Measurements from ENCODE around the gene CXCL14.

GRCh38 chr5:135537271-135537670 is 41.5 kb downstream of the CXCL14 start:
- TF ChIP-seq CTCF (IDR thresholded peaks at IDR 0.05; ENCODE audit: borderline replicate concordance, extremely low read depth, low read length, poor library complexity, severe bottlenecking) (no peak), EZH2 (IDR thresholded peaks at IDR 0.05; ENCODE audit: borderline replicate concordance, low read depth, low read length, severe bottlenecking) (no peak)

Data from DND-41 (cell line).